ENCODE data around the gene PIK3CD. TPM values are rescaled to one million over a fixed set of nuclear protein-coding genes. Genes with fewer than 3 reads are reported as not detected.

The PIK3CD gene
- total and polyA plus RNA-seq, 2 experiments from 2014 or later = 6.6 to 32.1 TPM

- no peaks in the 10 kb centered on the region for H3K27me3 ChIP-seq (ENCODE audit: insufficient read depth)
- DNase-seq (ENCODE audit: low spot score) (peak; percentile 54), ATAC-seq (no peak)
- no peak overlapping the region for H3K27ac Mint-ChIP-seq
- TF ChIP-seq CREB1 (CRISPR knock-in tag; IDR thresholded peaks at IDR 0.05; ENCODE audit: low read depth) (peak; percentile 28; the same call in 1 of the 2 replicates), ZNF462 (CRISPR knock-in tag; IDR thresholded peaks at IDR 0.05) (no peak), CTCF (conservative IDR thresholded peaks at IDR 0.05; ENCODE audit: low read depth in 2 of 2) (peak; percentile 46 to 69)
- H2AFZ ChIP-seq = no peak overlapping the region
- no peaks in the 10 kb centered on the region for H4K20me1 ChIP-seq (replicated peaks; ENCODE audit: insufficient read depth)
- H3K79me2 ChIP-seq (replicated peaks; ENCODE audit: insufficient read depth) = no peaks in the 10 kb centered on the region
- no peaks in the 10 kb centered on the region for H3K9me2 ChIP-seq (ENCODE audit: insufficient read depth)
- H3K4me1 Mint-ChIP-seq = peaks cover 16% of the 10 kb centered on the region
- no peak overlapping the region for H3K4me3 Mint-ChIP-seq
- H3K4me3 ChIP-seq = no peak overlapping the region
- H3K9me3 Mint-ChIP-seq = peaks cover 10% of the 10 kb centered on the region; the same call in 2 of the 3 replicates
- H3K27ac ChIP-seq (ENCODE audit: low read depth) = no peak overlapping the region
- H3K27me3 Mint-ChIP-seq (ENCODE audit: insufficient read depth, low read depth, poor library complexity) = peaks cover 15% of the 10 kb centered on the region
- H3K4me2 ChIP-seq = no peak overlapping the region
- peaks cover 15% of the 10 kb centered on the region for H3K4me1 ChIP-seq (ENCODE audit: insufficient read depth)
- peaks cover 37% of the 10 kb centered on the region for H3K36me3 Mint-ChIP-seq (ENCODE audit: low read depth)
- H3K36me3 ChIP-seq (ENCODE audit: insufficient read depth) = no peaks in the 10 kb centered on the region
- H3F3A ChIP-seq (replicated peaks; ENCODE audit: low read depth) = peaks cover 6% of the 10 kb centered on the region; the same call in 1 of the 2 replicates
Observed at GRCh38 chr1:9719978-9720722, 68.6 kb downstream of the PIK3CD start.
